Activated CD4-positive, alpha-beta T cell treated with anti-CD3 and anti-CD28 coated beads, Interleukin-2, amount 10 ng/mL, durations not matched to agents 7 days and 5 days (primary cell): Measurements from ENCODE around the gene KRT5. TPM values are rescaled to one million over a fixed set of nuclear protein-coding genes. Genes with fewer than 3 reads are reported as not detected.

Experiments used
- CTCF ChIA-PET: fragments of 350-600 bp; sonication (Branson Sonifier 250); formaldehyde crosslinking; loops from one replicate; lab custom pipeline; 2021; ENCODE audit warnings: antibody characterized with exemption; lab: Charles Lee
- POLR2A ChIA-PET: fragments of 350-600 bp; sonication (Branson Sonifier 250); formaldehyde crosslinking; loops from one replicate; lab custom pipeline; 2021; ENCODE audit warnings: antibody characterized with exemption; lab: Charles Lee
- DNase-seq: peaks from one replicate; pipeline ENCODE4 v3.0.0-alpha.2; 2020
- H3K27ac Mint-ChIP-seq: one replicate; pipeline ENCODE4 v1.8.0; 2021; ENCODE audit warnings: mild to moderate bottlenecking, moderate library complexity, mixed read lengths
- H3K27me3 Mint-ChIP-seq: one replicate; pipeline ENCODE4 v1.8.0; 2021; ENCODE audit warnings: mixed read lengths
- H3K36me3 Mint-ChIP-seq: one replicate; pipeline ENCODE4 v1.8.0; 2021; ENCODE audit warnings: low read depth, mixed read lengths
- H3K4me1 Mint-ChIP-seq: one replicate; pipeline ENCODE4 v1.8.0; 2021; ENCODE audit warnings: mixed read lengths
- H3K4me3 Mint-ChIP-seq: one replicate; pipeline ENCODE4 v1.8.0; 2021; ENCODE audit warnings: mild to moderate bottlenecking, moderate library complexity, mixed read lengths
- H3K9me3 Mint-ChIP-seq: one replicate; pipeline ENCODE4 v1.8.0; 2021; ENCODE audit warnings: mixed read lengths
- total RNA-seq, 2 experiments: library from RNA; stranded (reverse); gene quantifications; one replicate each; pipeline ENCODE4 v1.2.3, GENCODE V29; 2021

The KRT5 gene
- total RNA-seq, 2 experiments from 2014 or later: not detected

GRCh38 chr12:52532636-52533035 lies 12.4 kb upstream of the KRT5 start:
- DNase-seq: no peak

GRCh38 chr12:52531566-52532300 lies 11.5 kb upstream of the KRT5 start:
- H3K9me3 Mint-ChIP-seq: no peaks in the 10 kb centered on the region
- H3K27ac Mint-ChIP-seq: no peak overlapping the region
- no peak overlapping the region for H3K4me3 Mint-ChIP-seq
- ChIA-PET POLR2A (no interaction called here), CTCF (no interaction called here)
- peaks cover 4% of the 10 kb centered on the region for H3K4me1 Mint-ChIP-seq
- H3K27me3 Mint-ChIP-seq: no peaks in the 10 kb centered on the region
- no peaks in the 10 kb centered on the region for H3K36me3 Mint-ChIP-seq
- no peak for DNase-seq

More at GRCh38 chr12:52532636-52533035, 12.4 kb upstream of the KRT5 start:
- no peaks in the 10 kb centered on the region for H3K36me3 Mint-ChIP-seq
- H3K27me3 Mint-ChIP-seq: no peaks in the 10 kb centered on the region
- no peaks in the 10 kb centered on the region for H3K9me3 Mint-ChIP-seq
- ChIA-PET POLR2A (interaction anchor here (0.6 kb wide), 1 partner anchor 18 kb away, joined by 3 read pairs; no protein-coding TSS in a partner anchor), CTCF (no interaction called here)
- H3K4me1 Mint-ChIP-seq: no peaks in the 10 kb centered on the region
- no peak overlapping the region for H3K27ac Mint-ChIP-seq
- no peak overlapping the region for H3K4me3 Mint-ChIP-seq

GRCh38 chr12:52530905-52531304 lies 10.7 kb upstream of the KRT5 start:
- no peak for DNase-seq
- Mint-ChIP-seq H3K36me3 (no peaks in the 10 kb centered on the region), H3K4me3 (no peak overlapping the region), H3K27ac (no peak overlapping the region), H3K9me3 (no peaks in the 10 kb centered on the region), H3K4me1 (peaks cover 7% of the 10 kb centered on the region), H3K27me3 (no peaks in the 10 kb centered on the region)
- CTCF ChIA-PET: no interaction called here
- POLR2A ChIA-PET: no interaction called here

DNA sequence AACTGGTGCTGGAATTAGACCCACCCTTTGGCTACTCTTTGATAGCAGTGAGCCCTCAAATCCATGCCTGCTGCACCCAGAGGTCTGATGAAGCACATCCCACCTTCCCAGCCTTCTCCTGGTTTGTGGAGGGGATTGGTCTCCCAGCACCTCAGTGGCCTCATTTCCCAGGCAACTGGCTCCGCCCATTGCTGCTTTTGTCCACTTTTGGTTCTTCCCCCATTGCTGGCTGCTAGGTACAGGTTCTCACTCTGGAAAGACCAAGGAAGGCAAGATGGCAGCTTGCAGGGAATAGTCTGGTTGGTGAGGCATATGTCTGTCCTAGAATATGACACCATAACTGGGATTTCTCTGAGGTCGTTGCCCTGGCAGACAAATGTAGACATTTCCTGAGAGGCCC lies 10.2 kb upstream of the KRT5 start:
- H3K36me3 Mint-ChIP-seq: no peaks in the 10 kb centered on the region
- no peaks in the 10 kb centered on the region for H3K27me3 Mint-ChIP-seq
- H3K4me3 Mint-ChIP-seq: no peak overlapping the region
- no peaks in the 10 kb centered on the region for H3K9me3 Mint-ChIP-seq
- ChIA-PET POLR2A (no interaction called here), CTCF (no interaction called here)
- H3K4me1 Mint-ChIP-seq: peaks cover 7% of the 10 kb centered on the region
- no peak overlapping the region for H3K27ac Mint-ChIP-seq
- no peak for DNase-seq

- POLR2A ChIA-PET: no interaction called here
- CTCF ChIA-PET: no interaction called here
- DNase-seq: no peak
- no peaks in the 10 kb centered on the region for H3K9me3 Mint-ChIP-seq
- H3K4me1 Mint-ChIP-seq: peaks cover 7% of the 10 kb centered on the region
- H3K27ac Mint-ChIP-seq: no peak overlapping the region
- no peaks in the 10 kb centered on the region for H3K27me3 Mint-ChIP-seq
- H3K36me3 Mint-ChIP-seq: no peaks in the 10 kb centered on the region
- no peak overlapping the region for H3K4me3 Mint-ChIP-seq
Measured at GRCh38 chr12:52529846-52530245, 9.7 kb upstream of the KRT5 start.

DNA sequence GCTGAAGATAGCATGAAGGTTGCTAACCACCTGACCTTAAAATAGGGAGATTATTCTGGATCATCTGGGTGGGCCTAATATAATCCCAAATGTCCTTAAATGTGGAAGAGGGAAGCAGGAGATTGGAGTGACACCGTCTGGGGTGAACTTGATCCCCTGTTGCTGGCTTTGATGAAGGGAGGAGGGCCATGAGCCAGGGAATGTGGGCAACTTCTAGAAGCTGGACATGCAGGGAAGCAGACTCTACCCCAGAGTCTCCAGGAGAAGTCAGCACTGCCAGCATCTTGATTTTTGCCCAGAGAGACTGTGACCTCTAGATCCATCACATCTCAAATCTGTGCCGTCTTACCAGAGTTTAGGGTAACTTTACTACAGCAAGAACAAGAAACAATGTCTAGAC lies 9.2 kb upstream of the KRT5 start:
- ChIA-PET CTCF (no interaction called here), POLR2A (no interaction called here)
- Mint-ChIP-seq H3K4me3 (no peak overlapping the region), H3K27me3 (no peaks in the 10 kb centered on the region), H3K4me1 (peaks cover 7% of the 10 kb centered on the region), H3K36me3 (no peaks in the 10 kb centered on the region), H3K27ac (no peak overlapping the region), H3K9me3 (no peaks in the 10 kb centered on the region)
- no peak for DNase-seq

- no peaks in the 10 kb centered on the region for H3K9me3 Mint-ChIP-seq
- no peaks in the 10 kb centered on the region for H3K36me3 Mint-ChIP-seq
- peaks cover 7% of the 10 kb centered on the region for H3K4me1 Mint-ChIP-seq
- no peak overlapping the region for H3K4me3 Mint-ChIP-seq
- H3K27ac Mint-ChIP-seq: no peak overlapping the region
- CTCF ChIA-PET: no interaction called here
- POLR2A ChIA-PET: no interaction called here
- DNase-seq: no peak
- no peaks in the 10 kb centered on the region for H3K27me3 Mint-ChIP-seq
Measured at GRCh38 chr12:52528641-52529143, 8.5 kb upstream of the KRT5 start.

DNA sequence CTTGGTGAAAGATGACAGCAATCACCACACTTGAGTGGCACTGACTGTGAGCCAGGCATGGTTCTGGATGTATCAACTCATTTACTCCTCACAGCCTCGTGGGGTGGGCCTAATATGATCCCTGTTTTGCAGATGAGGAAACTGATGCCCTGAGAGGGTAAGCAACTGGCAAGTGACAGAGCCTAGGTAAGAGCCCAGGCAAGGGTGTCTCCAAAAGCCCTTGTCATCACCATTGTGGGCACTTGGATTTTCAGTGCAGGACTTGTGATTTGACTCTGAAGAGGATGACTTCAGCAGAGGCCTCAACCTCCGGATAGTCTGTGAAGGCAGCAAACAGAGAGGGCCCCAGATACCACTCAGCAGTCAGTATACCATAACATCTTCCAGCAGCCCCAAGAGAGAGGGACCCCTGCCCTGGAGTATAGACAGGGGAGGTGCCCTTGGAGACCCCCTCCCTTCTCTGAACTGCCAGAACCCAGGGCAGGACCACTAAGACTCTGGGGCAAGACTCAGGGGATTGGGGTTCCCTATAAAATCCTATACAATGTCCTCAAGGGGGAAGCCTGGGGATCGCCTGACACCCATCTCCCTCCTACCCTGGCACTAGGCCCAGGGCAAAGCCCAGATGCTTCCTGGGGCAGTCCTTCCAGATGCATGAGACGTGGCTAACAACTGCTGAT lies 7.1 kb upstream of the KRT5 start:
- CTCF ChIA-PET: no interaction called here
- no peak overlapping the region for H3K4me3 Mint-ChIP-seq
- H3K4me1 Mint-ChIP-seq: peaks cover 7% of the 10 kb centered on the region
- H3K36me3 Mint-ChIP-seq: no peaks in the 10 kb centered on the region
- POLR2A ChIA-PET: no interaction called here
- no peaks in the 10 kb centered on the region for H3K27me3 Mint-ChIP-seq
- no peaks in the 10 kb centered on the region for H3K9me3 Mint-ChIP-seq
- H3K27ac Mint-ChIP-seq: no peak overlapping the region
- no peak for DNase-seq

DNA sequence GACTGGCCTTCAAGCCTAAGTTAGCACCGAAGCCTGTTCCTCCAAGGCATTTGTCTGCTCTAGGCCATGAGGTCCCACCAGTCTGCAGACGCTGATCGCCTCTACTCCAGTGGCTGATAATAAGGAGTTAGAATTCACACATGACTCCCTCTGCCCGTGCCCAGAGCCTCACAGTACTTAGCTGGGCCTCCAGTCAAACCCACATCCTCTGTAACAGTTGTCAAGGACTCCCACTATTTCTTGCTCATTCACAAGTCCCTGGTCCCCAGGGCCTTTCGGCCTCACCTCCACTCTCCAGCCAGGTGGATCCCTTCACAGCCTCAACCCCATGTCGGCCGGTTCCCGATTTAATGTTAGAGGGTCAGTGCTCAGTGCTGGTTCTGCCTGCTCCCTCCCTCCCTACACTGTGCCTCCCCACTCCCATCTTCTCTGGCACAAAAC lies 6.3 kb upstream of the KRT5 start:
- Mint-ChIP-seq H3K4me3 (no peak overlapping the region), H3K9me3 (no peaks in the 10 kb centered on the region), H3K27me3 (no peaks in the 10 kb centered on the region), H3K4me1 (peaks cover 7% of the 10 kb centered on the region), H3K36me3 (no peaks in the 10 kb centered on the region), H3K27ac (no peak overlapping the region)
- no peak for DNase-seq
- POLR2A ChIA-PET: no interaction called here
- CTCF ChIA-PET: no interaction called here

DNA sequence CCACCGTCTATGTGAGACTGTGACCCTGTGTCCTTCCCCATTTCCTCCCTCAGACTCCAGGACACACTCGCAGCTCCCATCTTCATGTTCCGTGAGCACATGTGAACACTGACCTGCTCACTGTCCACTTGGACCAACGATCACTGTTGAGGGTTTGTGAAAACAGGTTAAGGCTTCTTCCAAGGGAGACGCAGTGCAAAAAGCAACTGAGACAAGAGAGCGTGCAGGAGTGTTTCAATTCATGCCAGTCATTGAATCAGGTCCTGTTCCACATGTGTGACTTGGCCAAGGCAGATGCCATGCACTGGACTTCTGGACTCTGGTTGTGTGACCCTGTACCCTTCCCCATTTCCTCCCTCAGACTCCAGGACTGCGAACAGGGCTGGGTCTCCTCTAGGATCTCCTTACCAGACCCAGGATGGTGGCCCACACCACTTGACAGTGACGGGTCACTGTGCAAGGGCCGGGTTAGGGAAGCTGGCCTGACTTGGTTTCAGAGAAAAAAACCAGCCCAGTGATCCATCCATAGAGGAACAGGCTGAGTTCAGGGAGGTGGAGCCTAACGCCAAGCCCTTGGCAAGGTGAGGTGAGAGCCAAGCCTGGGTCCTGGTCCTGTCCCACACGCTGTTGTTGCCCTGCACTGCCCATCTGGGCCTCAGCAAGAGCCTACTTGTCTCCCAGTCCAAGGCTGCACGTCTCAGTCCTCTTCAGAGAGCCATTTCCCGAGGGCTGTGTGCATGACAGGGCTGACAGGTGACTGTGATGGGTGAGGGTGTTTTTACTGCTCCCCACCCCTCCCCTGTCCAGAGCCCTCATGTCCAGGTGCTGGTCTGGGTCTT lies 5.7 kb upstream of the KRT5 start:
- H3K9me3 Mint-ChIP-seq: no peaks in the 10 kb centered on the region
- H3K27ac Mint-ChIP-seq: no peak overlapping the region
- peaks cover 7% of the 10 kb centered on the region for H3K4me1 Mint-ChIP-seq
- H3K27me3 Mint-ChIP-seq: no peaks in the 10 kb centered on the region
- no peaks in the 10 kb centered on the region for H3K36me3 Mint-ChIP-seq
- no peak for DNase-seq
- POLR2A ChIA-PET: no interaction called here
- CTCF ChIA-PET: no interaction called here
- no peak overlapping the region for H3K4me3 Mint-ChIP-seq

GRCh38 chr12:52524898-52525591 lies 4.9 kb upstream of the KRT5 start:
- H3K36me3 Mint-ChIP-seq: no peaks in the 10 kb centered on the region
- DNase-seq: no peak
- ChIA-PET POLR2A (no interaction called here), CTCF (no interaction called here)
- no peak overlapping the region for H3K4me3 Mint-ChIP-seq
- H3K9me3 Mint-ChIP-seq: no peaks in the 10 kb centered on the region
- H3K27ac Mint-ChIP-seq: no peak overlapping the region
- H3K4me1 Mint-ChIP-seq: peaks cover 7% of the 10 kb centered on the region
- no peaks in the 10 kb centered on the region for H3K27me3 Mint-ChIP-seq

- Mint-ChIP-seq H3K27me3 (no peaks in the 10 kb centered on the region), H3K27ac (no peak overlapping the region), H3K4me1 (peaks cover 7% of the 10 kb centered on the region), H3K36me3 (no peaks in the 10 kb centered on the region), H3K4me3 (no peak overlapping the region), H3K9me3 (no peaks in the 10 kb centered on the region)
- DNase-seq: no peak
- POLR2A ChIA-PET: no interaction called here
- CTCF ChIA-PET: no interaction called here
Measured at GRCh38 chr12:52524241-52524897, 4.2 kb upstream of the KRT5 start.
